ENCODE measurements around the gene STN1. TPM values are rescaled to one million over a fixed set of nuclear protein-coding genes. Genes with fewer than 3 reads are reported as not detected.
"Not testable (repeated sequence)": the region's sequence is repeated elsewhere in the genome, so short reads cannot be mapped to it uniquely, and the experiment has no call there.

The STN1 gene
- total and polyA plus RNA-seq, 2 donors (not counting 1 experiment from before 2014, with no cell fraction given): 21.7 to 36.5 TPM

- Histone ChIP-seq H3K79me2 (ENCODE audit: control insufficient read depth, insufficient read depth, low read length) (peaks cover 31% of the 10 kb centered on the region), H2AFZ (ENCODE audit: low read length) (no peak overlapping the region), H3K4me1 (ENCODE audit: control insufficient read depth, extremely low read depth, insufficient read depth, low read length) (peaks cover 23% of the 10 kb centered on the region), H3K4me2 (ENCODE audit: extremely low read depth, insufficient read depth, low read length) (no peak overlapping the region), H3K27ac (ENCODE audit: insufficient read depth, low read length) (no peak overlapping the region), H3K36me3 (ENCODE audit: control insufficient read depth, insufficient read depth, low read length) (no peaks in the 10 kb centered on the region), H3K9ac (ENCODE audit: insufficient read depth, low read length) (no peak overlapping the region), H3K9me3 (ENCODE audit: control insufficient read depth, insufficient read depth, low read depth, low read length) (no peaks in the 10 kb centered on the region), H3K4me3 (replicated peaks in 1 of 4; ENCODE audit: control extremely low read depth in 1 of 4, insufficient read depth in 1 of 4, low read depth in 3 of 4, low read length in 4 of 4) (no peak overlapping the region), H3K27me3 (ENCODE audit: control insufficient read depth, insufficient read depth, low read length) (no peaks in the 10 kb centered on the region), H4K20me1 (ENCODE audit: control insufficient read depth, extremely low read depth, insufficient read depth, low read length) (no peaks in the 10 kb centered on the region)
- DNase-seq (ENCODE audit: low read depth in 2 of 2): no peak
- no peak for TF ChIP-seq CTCF (conservative IDR thresholded peaks at IDR 0.05 in 1 of 2, IDR thresholded peaks at IDR 0.05 in 1 of 2; ENCODE audit: low read depth in 1 of 2, low read length in 2 of 2)
- TF ChIP-seq EZH2 (IDR thresholded peaks at IDR 0.05; ENCODE audit: low read length, missing control alignments): no peak
Observed at GRCh38 chr10:103845972-103846371, 72.0 kb downstream of the STN1 start.

GRCh38 chr10:103845346-103845745 is 72.6 kb downstream of the STN1 start:
- H3K27ac ChIP-seq (ENCODE audit: insufficient read depth, low read length); H3K36me3 ChIP-seq (ENCODE audit: control insufficient read depth, insufficient read depth, low read length); H3K9me3 ChIP-seq (ENCODE audit: control insufficient read depth, insufficient read depth, low read depth, low read length); H4K20me1 ChIP-seq (ENCODE audit: control insufficient read depth, extremely low read depth, insufficient read depth, low read length); H3K27me3 ChIP-seq (ENCODE audit: control insufficient read depth, insufficient read depth, low read length); H2AFZ ChIP-seq (ENCODE audit: low read length); H3K4me2 ChIP-seq (ENCODE audit: extremely low read depth, insufficient read depth, low read length); H3K4me3 ChIP-seq (replicated peaks in 1 of 4; ENCODE audit: control extremely low read depth in 1 of 4, insufficient read depth in 1 of 4, low read depth in 3 of 4, low read length in 4 of 4); H3K9ac ChIP-seq (ENCODE audit: insufficient read depth, low read length); DNase-seq (ENCODE audit: low read depth in 2 of 2): not testable (repeated sequence)
- Histone ChIP-seq H3K4me1 (ENCODE audit: control insufficient read depth, extremely low read depth, insufficient read depth, low read length) (peaks cover 17% of the 10 kb centered on the region), H3K79me2 (ENCODE audit: control insufficient read depth, insufficient read depth, low read length) (peaks cover 32% of the 10 kb centered on the region)

GRCh38 chr10:103843854-103844570 is 74.0 kb downstream of the STN1 start:
- Histone ChIP-seq H3K79me2 (ENCODE audit: control insufficient read depth, insufficient read depth, low read length) (peaks cover 34% of the 10 kb centered on the region), H3K9me3 (ENCODE audit: control insufficient read depth, insufficient read depth, low read depth, low read length) (no peaks in the 10 kb centered on the region), H3K27ac (ENCODE audit: insufficient read depth, low read length) (peak overlapping the region; percentile 27), H3K4me3 (replicated peaks in 1 of 4; ENCODE audit: control extremely low read depth in 1 of 4, insufficient read depth in 1 of 4, low read depth in 3 of 4, low read length in 4 of 4) (no peak overlapping the region), H2AFZ (ENCODE audit: low read length) (no peak overlapping the region), H4K20me1 (ENCODE audit: control insufficient read depth, extremely low read depth, insufficient read depth, low read length) (no peaks in the 10 kb centered on the region), H3K9ac (ENCODE audit: insufficient read depth, low read length) (no peak overlapping the region), H3K4me1 (ENCODE audit: control insufficient read depth, extremely low read depth, insufficient read depth, low read length) (peaks cover 13% of the 10 kb centered on the region), H3K36me3 (ENCODE audit: control insufficient read depth, insufficient read depth, low read length) (no peaks in the 10 kb centered on the region), H3K27me3 (ENCODE audit: control insufficient read depth, insufficient read depth, low read length) (no peaks in the 10 kb centered on the region), H3K4me2 (ENCODE audit: extremely low read depth, insufficient read depth, low read length) (no peak overlapping the region)
- no peak for TF ChIP-seq CTCF (conservative IDR thresholded peaks at IDR 0.05 in 1 of 2, IDR thresholded peaks at IDR 0.05 in 1 of 2; ENCODE audit: low read depth in 1 of 2, low read length in 2 of 2)
- TF ChIP-seq EZH2 (IDR thresholded peaks at IDR 0.05; ENCODE audit: low read length, missing control alignments): no peak
- peak in 1 of 2 donors; percentile 53 for DNase-seq (ENCODE audit: low read depth in 2 of 2)
